GM18907 (cell line): ENCODE results near the gene ZNF784.
A peak's percentile ranks its signal among the peaks of the same experiment; 100 is the strongest.

Source experiments
- ATAC-seq: cut with Tn5 transposase; IDR thresholded peaks from one replicate; pipeline ENCODE4 v1.9.1; 2021; ENCODE audit warnings: mild to moderate bottlenecking, moderate library complexity; ENCODE audit not compliant: unreplicated experiment

Gene ZNF784

DNA sequence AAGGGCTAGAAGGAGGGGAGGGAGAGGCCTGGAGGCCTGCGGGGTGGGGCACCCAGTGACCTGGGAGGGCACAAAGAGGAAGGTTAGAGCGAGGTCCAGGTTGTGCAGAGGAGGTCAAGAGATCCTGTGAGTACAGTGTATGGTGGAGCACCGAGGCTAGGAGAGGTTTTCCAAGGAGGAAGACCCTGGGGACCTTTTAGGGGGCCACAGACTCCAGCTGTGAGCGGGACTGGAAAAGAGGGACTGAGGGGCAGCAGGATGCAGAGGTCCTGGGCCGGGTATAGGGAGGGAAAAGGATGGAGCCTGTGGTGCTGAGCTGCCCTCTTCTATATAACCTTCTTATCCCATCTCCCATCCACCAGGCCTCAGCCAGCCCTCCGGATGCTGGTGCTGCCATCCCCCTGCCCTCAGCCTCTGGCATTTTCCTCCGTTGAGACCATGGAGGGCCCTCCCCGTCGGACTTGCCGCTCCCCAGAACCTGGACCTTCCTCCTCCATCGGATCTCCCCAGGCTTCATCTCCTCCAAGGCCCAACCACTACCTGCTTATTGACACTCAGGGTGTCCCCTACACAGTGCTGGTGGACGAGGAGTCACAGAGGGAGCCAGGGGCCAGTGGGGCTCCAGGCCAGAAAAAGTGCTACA, 19.9 kb upstream of the ZNF784 start:
- ATAC-seq: no peak

DNA sequence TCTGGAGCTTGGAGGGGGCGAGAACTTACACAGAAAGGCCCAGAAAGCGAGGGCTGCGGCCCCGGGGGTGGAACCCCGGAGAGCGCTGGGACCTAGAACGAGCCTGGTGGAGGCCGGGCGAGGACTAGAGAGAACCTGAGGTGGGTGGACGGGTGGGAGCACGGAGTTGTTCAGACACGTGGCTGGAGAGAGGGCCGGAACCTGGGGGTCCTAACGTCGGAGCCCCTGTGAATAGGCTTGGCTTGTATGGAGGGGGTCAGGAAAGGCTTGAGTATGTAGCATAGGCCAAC, 19.5 kb upstream of the ZNF784 start:
- ATAC-seq: no peak

DNA sequence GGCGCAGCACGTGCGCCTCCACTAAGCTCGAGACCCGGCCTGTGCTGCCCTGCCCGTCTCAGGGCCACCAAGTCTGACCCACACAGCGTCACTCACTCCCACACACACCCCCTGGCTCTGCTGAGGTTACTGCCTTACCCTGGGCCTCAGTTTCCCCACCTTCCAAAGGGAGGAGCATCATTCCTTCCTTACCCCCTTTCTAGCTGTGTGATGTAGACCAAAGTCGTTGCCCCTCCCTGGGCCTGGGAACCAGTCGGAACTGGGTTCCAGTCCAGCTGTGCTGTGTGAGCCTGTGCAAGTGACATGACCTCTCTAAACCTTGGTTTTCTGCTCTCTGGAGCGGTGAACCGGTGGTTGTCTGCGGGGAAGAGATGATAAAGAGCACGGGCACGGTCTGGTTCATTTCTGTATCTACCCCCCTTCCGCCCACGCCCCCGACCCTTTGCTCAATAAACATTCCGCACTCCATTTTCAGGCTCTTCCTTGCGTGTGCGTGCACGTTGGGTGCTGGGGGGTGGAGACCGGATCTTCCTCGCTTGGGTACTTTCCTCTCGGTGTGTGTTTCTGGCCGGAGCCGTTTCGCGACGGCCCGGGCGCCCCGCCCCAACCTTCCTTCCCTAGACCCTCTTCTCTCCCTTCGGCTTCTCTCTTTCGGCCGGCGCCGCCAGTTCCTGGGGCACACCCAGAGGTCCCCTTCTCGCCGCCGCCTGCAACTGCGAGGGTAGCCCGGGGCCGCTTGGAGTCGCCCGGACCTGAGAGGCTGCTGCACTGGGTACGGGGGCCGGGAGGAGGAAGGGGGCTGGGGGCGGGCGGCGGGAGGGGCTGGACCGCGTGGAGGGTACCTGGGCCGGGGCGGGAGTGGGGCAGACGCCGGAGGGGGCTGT, 18.9 kb upstream of the ZNF784 start, which contains the start of gene ZNF581:
TSS of gene ZNF581 (plus strand) at position 647 of the 884 bp plus-strand sequence. CDS start 923 bp downstream, outside the sequence.
- peak; percentile 48 for ATAC-seq

DNA sequence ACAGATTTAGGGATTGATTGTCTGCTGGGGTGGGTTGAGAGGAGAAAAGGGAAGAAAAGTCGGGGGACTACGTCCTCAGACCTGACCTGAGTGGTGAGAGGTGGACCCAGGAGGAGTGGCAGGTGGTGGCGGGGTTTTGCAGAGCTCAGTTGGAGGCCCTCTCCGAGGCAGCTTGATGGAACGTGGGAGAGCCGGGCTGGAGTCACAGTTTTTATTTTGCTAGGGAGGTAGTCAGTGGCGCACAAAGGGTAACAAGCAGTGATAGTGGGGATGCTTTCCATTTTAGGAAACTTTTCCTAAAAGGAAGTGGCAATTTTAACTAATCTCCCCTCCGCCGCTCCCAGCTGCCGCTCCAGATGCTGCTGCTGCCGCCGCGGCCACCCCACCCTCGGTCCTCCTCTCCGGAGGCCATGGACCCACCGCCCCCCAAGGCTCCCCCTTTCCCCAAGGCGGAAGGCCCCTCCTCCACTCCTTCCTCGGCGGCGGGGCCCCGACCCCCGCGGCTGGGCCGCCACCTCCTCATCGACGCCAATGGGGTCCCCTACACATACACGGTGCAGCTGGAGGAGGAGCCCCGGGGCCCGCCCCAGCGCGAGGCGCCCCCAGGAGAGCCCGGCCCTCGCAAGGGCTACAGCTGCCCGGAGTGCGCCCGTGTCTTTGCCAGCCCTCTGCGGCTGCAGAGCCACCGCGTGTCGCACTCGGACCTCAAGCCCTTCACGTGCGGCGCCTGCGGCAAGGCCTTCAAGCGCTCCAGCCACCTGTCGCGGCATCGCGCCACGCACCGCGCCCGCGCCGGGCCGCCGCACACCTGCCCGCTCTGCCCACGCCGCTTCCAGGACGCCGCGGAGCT, 18.0 kb upstream of the ZNF784 start:
- ATAC-seq: peak; percentile 5

DNA sequence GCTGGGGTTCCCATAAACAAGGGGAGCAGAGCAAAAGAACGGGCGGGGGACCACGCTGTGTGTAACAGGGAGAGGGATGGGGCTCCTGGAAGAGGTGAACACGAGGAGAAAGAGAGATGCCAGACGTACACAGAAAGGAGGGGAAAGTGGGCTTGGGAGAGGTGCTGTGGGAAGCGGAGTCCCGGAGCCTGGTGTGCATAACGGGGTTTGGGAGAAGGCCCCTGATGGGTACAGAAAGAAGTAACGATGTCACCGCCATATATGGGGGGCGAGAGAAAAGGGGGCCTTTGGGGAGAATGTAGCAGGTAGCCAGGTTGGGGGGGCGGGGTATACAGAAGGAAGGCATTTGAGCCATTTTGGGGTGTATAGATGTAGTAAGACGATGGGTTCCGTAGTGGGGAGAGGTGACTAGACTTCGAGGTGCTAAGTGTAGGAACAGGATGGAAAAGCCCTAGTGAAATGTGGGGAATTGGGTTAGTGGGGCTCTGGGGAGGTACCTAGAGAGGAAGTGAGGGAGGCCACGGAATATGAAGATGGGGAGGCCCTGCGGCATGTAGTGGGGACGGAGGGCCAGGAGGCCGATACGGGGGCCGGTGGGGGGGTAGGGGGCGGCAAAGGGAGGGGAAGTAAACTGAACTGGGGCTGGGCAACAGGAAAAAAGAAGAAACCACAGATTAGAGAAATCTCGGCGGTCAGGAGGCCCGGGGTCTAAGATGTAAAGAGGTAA, 17.2 kb upstream of the ZNF784 start:
- no peak for ATAC-seq

DNA sequence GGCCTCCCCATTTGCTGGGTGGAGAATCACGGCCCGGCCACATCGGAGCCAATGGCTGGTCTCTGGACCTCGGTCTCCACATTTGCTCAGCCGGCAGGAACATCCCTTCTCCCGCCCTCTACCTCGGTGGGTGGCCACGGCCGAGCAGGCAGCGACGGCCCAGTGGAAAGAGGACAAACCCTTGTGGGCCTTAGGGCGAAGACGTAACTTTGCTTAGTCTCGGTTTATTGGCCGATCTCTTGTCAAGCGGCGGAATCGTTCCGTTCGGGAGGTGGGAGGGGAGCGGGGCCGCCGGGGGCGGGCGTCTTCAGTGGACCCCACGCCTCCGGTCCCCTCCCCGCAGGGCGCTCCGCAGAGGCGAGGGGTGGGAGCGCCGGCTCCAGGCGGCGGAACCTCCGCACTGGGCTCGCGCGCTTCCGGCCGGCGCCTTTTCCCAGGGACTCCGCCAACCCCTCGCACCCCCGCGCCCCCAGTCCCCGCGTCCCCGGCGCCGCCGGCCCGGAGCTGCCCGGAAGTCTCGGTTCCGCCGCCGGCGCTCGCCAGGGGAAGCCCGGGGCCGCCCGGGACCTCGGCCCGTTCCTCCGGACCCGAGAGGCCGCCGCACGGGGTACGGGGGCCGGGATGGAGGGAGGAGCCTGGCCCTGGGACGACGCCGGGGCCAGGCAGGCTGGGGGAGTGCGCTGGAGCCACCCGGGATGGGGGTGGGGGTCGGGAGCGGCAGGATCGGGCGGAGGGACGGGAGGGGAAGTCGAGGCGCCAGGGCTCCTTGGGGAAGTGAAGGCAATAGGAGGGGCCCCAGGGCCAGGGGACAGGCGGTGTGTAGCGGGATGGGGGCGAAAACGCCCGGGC, 16.4 kb upstream of the ZNF784 start, which contains the start of gene ZNF580:
TSS of gene ZNF580 (plus strand) at position 426 of the 849 bp plus-strand sequence. CDS start 1,507 bp downstream, outside the sequence.
- ATAC-seq: peak; percentile 27

DNA sequence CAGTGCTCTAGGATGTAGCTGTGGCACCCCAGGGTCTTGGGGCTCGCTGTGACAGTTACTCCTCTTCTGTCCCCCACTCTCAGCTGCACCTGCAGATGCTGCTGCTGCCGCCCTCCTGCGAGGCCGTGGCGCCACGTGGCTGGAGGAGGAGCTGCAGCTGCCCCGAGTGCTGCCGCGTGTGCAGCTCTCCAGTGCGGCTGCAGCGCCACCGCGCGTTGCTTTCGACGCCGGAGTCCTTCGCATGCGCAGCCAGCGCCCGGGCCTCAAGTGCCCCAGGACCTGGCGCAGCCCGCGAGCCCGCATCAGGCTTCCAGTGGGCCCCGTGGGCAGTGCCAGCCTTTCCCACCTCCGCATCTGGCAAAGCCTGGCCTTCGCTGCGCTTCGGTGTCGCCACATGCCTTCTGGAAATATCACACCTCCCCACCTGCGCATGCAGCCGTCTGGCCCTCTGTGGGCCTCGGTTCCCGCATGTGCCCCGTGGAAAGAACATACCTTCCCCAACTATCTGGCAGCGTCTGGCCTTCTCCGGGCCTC, 15.7 kb upstream of the ZNF784 start:
- ATAC-seq: no peak

DNA sequence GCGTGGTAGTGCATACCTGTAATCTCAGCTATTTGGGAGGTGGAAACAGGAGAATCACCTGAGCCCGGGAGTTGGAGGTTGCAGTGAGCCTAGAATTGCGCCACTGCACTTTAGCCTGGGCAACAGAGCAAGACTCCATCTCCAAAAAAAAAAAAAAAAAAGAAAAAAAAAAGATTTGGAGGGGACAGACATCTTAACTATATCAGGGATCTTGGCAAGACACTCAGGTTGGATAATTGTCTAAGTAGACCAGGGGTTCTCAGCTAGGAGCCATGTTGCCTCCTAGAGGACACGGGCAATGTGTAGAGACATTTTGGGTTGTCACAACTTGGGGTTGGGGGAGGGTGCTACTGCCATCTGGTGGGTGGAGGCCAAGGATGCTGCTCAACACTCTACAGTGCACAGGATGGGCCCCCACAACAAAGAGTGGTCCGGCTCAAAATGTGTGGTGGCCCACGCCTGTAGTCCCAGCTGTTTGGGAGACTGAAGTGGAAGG, 14.5 kb upstream of the ZNF784 start:
- no peak for ATAC-seq

DNA sequence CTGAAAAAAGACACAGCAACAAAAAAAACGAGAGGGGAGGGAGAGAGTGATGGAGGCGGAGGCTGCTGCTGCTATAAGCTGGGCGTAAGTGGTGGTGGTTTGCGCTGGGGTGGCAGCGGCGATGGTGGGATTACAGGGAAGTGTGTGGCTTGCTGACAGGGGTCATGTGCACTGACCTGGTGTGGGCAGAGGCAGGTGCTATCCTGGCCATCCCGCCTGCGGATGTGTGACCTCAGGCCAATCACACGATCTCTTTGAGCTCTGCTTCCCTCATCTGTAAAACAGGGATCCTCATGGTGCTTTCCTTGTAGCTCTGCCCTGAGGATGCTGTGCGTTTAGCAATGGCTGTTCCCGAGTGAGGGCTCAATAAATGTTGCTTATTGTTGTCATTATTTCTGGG, 13.2 kb upstream of the ZNF784 start:
- ATAC-seq: no peak

DNA sequence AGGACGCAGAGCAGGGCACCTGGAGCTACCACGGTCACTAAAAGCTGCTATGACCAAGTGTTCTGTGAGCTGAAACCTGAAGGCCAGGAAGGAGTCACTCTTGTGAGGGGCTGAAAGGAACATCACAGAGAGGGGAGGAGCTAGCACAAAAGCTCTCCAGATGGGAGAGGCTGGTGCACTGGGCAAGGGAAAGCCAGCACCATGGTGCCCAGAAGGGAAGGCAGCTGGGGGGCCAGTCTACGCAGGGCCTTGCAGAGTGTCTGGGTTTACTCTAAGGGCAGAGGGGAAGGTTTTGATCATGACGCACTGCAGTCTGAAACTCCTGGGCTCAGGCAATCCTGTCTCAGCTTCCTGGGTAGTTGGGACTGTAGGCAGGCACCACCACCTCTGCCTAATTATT, 12.4 kb upstream of the ZNF784 start:
- ATAC-seq: no peak

DNA sequence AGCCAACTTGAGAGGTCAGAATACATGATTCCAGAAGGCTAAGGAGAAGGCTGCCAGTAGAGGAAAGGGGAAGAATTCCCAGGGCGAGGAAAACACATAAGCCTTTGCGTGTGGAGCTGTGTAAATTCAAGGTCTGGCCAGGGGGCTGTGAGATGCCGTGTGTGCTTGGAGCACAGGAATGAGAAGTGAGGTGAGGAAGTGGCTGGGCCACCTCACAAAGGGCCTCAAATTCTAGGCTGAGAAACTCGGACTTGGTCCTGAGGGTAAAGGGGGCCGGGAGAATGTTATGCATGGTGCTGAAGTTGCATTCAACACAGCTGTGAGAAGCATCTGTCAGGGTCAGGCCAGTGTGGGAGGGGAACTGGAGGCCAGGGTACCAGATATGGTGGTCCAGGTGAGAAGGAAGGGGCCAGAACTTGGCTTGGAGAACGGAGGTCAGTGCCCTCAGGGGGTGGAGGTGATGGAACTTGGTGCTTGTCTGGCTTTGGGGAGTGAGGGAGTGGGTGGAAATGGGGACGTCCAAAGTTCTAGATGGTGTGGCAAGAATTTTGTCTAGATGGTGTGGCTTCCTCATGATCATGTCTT, 11.6 kb upstream of the ZNF784 start:
- no peak for ATAC-seq

DNA sequence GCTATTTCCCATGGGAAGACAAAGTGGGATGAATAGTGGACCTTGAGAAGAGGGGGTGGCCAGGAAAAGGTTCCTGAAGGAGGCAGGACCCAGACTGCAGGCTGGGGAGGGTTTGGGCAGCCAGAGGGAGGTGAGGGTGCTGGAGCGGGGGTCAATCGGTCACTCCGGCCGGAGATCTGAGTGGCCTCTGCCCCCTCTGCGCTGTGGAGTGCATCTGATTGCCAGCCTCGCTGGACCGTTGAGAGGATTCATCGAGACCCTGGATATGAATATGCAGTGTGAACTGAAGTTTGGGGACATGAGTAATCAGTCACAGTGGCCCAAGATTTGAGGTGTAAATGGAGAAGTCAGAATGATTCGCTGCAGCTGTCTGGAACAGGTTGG, 11.0 kb upstream of the ZNF784 start:
- ATAC-seq: no peak

DNA sequence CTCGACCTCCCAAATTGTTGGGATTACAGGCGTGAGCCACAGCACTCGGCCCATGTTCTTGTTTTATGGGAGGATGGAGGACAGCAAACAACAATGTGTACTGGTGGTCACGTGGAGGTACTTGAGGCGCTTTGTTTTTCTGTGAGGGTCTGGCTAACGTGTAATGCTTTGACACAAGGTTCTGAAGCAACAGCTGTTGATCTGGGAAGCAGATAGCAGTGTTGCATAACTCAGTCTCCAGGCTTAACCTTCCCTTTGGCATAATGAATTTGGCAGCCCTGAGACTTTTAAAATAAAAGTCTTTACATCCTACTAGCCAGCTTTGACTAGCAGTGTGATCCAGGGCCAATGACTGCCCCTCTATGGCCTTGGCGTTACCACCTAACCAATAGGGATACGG, 9.5 kb upstream of the ZNF784 start:
- ATAC-seq: no peak

DNA sequence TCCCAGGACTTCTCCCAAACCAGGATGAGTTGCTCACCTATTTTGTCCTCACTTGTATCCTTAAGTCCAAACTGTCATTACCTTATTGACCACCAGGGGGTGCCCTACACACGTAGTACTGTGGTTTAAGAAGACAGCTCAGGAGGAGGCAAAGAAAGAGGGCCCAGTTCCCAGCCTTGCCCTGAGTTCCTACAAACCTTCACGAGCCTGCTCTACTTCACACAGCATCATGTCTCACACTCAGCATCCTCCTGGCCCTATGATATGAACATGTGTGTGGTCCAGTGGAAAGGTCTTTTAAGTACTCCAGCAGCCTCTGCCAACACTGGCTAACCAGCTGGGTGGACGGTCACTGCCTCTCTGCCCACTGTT, 8.1 kb upstream of the ZNF784 start:
- no peak for ATAC-seq

DNA sequence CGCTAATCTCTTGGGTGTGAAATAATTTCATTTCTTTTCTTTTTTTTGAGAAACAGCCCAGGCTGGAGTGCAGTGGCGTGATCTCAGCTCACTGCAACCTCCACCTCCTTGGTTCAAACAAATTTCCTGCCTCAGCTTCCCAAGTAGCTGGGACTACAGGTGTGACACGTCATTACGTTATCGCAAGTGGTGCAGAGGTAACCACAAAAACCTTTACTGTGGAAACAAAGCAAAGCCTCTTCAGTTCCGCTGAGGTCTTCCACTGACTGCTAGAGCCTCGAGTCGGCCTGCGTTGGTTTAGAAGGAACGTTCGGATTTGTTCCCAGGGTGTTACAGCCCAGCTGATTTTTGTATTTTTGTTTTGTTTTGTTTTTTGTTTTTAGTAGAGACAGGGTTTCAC, 2.0 kb upstream of the ZNF784 start:
- no peak for ATAC-seq

DNA sequence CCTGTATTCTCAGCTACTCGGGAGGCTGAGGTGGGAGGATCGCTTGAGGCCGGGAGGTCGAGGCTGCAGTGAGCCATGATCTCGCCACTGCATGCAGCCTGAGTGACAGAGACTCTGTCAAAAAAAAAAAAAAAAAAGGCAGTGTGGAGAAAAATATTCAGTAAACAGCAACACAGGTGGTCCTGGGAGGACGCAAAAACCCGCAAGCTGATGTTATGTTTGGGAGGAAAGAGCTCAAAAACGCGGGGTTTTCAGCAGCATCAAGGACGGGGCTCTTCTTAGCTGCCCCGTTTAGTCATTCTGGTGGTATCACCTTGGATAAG, 599 bp upstream of the ZNF784 start:
- no peak for ATAC-seq

DNA sequence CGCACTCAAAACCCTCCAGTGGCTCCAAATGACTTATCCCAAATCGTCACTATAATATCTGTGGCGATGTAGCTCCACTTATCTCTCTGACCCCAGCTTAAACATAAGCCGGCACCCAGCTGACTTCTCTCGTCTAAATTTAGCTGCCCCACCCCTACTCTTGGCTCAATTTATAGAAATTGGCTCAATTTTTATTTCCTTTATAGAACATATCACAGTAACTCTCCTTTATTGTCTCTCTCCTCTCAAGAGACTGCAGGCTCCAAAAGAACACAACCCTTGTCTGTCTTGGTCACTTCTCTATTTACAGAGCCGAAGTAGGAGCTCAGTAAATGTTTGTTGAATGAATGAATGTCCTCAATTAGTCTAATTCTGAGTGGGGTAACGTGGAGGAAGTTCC, 805 bp downstream of the ZNF784 start:
- no peak for ATAC-seq

DNA sequence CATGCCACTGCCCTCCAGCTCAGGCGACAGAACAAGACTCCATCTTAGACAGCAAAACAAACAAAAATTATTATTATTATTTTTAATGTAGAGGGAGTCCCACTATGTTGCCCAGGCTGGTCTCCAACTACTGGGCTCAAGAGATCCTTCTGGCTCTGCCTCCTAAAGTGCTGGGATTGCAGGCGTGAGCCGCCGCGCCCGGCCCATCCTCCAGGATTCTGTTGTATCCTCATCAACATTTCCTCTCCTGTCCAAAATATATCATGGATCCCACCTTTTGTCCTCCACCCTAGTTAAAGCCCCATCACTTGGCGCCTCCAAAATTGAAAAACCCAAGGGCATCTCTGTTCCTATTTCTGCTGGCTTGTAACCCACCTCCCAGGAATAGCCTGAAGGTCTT, 1.2 kb downstream of the ZNF784 start:
- no peak for ATAC-seq

DNA sequence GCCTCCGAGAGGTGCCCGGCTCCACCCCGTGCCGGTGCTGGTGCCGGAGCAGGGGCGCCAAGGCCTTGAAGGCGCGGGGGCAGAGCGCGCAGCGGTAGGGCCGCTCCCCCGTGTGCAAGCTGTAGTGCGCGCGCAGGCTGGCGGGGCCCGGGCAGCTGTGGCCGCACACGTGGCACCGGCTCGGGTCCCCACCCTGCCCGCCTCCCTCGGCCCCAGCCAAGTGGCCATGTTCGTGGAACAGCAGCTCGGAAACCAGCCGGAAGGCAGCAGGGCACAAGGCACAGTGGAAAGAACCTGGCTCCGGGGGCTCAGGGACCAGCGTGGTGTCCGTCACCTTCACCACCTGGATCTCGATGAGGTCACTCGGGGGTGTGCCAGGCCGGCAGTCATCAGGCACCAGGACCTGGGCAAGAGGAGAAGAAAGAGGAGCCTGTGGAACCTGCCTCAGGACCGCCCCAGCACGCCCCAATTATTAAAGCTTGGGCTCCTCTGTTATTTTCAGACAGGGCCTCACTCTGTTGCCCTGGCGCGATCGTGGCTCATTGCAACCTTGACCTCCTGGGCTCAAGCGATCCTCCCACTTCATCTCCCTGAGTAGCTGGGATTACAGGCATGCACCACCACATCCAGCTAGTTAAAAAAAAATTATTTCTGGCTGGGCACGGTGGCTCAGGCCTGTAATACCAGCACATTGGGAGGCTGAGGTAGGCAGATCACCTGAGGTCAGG, 2.0 kb downstream of the ZNF784 start:
- no peak for ATAC-seq
